Activated gamma-delta T cell treated with anti-CD3 and anti-CD28 coated beads, Interleukin-2, amount 50 U/mL, for 16 hours (primary cell): Measurements from ENCODE around the gene SPNS2.

Experiments used
- DNase-seq: peaks from one replicate; pipeline ENCODE4 v3.0.0-alpha.2; 2020; ENCODE audit warnings: low read depth

Gene SPNS2

DNA sequence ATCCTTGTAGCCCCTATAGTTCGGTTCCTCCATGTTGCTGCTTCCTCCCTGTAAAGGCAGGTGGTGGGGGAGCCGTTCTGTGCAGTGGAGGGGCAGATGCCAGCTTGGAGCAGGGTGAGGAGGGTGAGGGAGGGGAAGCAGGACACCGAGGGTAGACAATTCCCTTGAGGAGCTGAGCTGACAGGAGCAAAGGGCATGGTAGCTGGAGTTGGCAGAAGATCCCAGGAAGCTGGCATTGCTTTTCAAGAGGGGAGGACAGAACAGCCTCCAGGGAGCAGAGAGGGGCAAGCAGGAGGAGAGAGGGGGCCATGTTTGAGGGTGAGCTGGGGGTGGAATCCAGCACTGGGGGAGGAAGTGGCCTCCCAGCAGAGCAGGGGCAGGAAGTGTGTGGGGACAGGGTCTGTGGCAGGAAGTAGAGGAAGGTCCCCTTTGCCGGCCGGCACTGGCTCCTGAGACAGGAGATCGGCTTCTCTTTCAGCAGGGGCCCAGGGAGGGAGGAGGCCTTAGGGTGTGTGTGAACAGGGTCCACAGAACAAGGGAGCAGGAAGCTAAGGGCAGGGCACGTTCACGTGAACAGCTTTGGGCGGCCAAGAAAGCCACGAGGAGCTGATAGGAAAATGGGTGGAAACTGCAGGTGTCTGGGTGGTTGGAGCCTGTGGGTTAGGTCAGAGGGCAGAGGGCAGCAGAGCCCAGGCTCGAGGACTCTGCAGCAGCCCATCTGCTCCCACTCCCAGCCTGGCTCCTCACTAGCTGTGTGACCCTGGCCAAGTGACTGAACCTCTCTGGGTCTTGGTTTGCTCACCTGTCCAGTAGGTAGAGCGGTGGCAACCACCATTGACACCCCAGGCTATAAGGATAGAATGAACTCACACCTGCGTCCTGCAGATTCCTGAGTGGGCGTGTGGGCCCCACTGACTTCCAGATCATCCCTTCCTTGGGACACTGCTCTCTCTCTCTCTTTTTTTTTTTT lies 17.5 kb upstream of the SPNS2 start:
- DNase-seq = peak; percentile 24

DNA sequence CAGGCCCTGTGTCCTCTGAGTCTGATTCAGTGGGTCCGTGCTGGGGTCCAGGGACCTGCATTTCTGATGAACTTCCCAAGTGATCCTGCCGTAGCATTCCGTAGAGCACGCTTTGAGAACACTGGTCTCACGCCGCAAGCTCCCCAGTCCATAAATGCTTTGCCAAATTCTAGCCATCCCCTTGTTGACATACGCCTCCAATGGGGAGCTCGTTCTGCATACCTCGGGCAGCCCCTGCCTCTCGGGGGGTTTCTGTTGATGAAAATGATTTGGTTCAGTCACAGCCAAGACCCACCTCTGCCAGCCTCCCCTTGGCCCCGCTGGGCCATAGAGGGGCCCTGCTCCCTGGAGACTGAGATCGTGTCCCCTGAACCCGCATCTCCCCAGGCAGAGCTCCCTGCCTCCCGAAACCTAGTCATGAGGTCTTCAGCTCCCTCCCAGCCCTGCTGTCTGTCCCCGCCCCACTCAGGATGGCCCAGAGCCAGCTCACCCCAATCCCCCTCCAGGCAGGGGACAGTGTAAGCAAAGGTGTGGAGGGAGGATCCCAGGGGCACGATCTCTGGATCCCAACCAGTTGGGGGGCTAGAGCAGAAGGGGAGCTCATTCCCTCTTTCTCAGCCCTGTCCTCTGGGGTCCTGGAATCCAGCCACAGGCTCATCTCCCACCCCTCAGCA lies 16.2 kb upstream of the SPNS2 start:
- DNase-seq = no peak

DNA sequence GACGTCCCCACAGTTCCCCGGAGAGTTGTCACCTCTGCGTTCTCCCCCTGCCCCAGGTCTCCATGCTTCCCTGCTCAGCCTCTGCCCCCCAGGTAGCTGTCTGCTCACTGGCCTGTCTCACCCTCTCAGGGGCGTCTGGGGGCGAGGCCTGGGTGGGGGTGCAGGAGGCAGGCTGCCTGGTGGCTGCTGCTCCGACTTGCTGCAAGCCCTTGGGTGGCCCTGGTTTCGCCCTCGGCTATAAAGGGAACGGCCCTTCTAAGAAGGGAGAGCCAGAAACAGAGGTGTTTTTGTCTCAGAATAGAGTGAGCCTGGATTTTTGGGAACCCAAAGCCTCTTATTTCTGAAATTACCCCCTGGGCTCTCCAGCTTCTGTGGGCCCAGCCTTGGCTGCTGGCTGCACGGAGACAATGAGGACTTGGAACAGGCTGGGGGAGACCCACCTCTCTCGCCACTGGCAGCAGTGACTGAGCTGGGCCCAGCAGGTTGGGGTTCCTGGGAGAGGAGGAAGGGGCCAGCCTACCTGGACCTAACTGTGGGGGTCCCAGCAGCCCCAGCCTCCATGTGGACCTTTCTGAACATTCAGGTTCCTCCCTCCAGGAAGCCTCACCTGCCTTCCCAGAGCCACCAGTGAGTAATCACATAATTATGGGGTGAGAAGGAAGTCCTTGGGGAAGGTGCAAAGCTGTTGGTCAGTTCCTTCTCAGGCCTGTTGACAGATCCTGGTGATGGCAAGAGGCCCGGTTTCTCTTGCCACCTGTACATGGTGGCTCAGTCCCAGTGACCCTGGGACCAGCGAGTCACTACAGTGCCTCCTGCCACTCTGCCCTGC lies 15.5 kb upstream of the SPNS2 start:
- DNase-seq = no peak

GRCh38 chr17:4485676-4486646 lies 12.7 kb upstream of the SPNS2 start:
- DNase-seq = peak; percentile 29

DNA sequence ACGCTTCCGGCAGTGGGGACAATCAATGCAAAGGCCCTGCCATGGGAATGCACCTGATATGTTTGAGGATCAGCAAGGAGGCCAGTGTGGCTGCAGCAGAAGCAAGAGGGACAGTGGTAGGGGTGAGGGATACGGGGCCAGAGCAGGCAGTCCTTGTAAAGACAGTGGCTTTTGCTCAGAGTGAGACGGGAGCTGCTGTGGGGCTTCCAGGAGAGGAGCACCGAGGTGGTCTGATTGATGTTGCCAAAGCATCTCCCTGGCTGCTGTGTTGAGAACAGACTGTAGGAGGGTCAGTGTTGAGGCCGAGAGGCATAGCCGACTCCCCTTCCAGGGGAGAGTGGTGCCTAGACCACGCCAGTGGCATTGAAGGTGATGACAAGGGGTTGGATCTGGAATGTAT lies 11.4 kb upstream of the SPNS2 start:
- no peak for DNase-seq

GRCh38 chr17:4487820-4488716 lies 10.6 kb upstream of the SPNS2 start:
- DNase-seq = no peak

- no peak for DNase-seq
These were observed 9.6 kb upstream of the SPNS2 start for GRCh38 chr17:4488989-4489595.

GRCh38 chr17:4490109-4490591 lies 8.5 kb upstream of the SPNS2 start:
- no peak for DNase-seq

DNA sequence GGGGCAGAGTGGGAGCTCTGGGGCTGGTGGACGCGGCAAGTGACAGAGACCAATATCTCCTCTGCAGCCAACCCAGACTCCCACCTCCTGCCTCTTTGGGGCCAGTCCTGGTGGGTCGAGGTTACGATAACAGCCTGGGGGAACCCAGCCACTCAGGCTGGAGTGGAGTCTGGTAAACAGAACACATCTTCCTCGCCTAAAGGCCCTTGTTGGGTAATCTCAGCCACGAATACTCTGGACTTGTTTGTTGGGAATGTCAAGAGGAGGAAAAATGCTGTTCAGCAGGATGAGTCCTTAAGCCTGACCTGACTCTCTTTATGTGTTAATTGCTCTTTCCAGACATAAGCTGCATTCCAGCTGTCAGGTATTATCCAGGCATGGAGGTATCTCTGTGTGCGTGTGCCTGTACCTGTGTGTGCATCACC lies 8.0 kb upstream of the SPNS2 start:
- DNase-seq = no peak

- DNase-seq = no peak
These were observed 5.7 kb upstream of the SPNS2 start for GRCh38 chr17:4492721-4493561.

GRCh38 chr17:4497101-4497824 lies 1.4 kb upstream of the SPNS2 start:
- no peak for DNase-seq

DNA sequence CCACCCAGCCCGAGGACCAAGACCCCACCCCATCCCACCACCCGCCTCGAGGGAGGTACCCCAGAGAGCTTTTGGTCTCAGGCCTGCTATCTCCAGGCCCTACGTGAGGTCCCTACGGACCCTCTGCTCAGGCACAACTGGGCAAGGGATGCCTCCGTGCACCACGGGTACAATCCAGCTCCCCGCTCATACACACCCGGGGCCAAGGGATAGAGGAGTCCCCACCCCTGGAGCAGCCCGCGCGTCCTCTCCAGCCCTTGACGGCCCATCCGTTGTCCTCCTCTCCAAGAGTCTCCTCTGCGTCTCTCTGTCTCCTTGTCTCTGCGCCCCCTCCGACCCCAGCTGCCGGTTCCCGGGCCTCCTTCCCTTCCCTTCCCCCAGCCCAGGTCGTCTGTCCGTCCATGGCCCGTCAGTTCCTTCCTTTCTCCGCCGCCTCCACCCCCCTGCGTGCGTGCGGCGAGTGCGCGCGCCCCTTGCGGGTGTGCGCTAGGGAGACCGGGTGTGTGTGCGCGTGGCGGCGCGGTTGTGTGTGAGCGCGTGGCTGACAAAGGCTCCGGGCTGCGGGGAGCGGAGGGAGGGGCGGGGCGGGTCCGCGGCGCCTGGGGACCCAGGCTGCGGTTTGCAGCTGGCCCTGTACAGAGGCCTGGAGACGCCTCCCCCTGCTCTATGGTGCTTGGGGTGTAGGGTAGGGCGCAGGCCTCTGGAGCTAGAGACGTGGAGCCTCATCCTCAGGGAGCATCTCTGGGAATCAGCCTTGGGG lies 930 bp downstream of the SPNS2 start:
- no peak for DNase-seq

GRCh38 chr17:4500191-4500571 lies 1.5 kb downstream of the SPNS2 start:
- no peak for DNase-seq

GRCh38 chr17:4501295-4501949 lies 2.7 kb downstream of the SPNS2 start:
- DNase-seq = no peak

GRCh38 chr17:4502466-4503154 lies 3.9 kb downstream of the SPNS2 start:
- no peak for DNase-seq
